GM19193 (cell line): Measurements from ENCODE around the gene GTPBP6.

ENCODE experiments used
- POLR2A ChIP-seq: IDR thresholded peaks from 4 replicates; pipeline ENCODE4 v1.6.1; 2011; ENCODE audit not compliant: insufficient read depth, insufficient read length; ENCODE audit errors: extremely low read depth

The GTPBP6 gene

DNA sequence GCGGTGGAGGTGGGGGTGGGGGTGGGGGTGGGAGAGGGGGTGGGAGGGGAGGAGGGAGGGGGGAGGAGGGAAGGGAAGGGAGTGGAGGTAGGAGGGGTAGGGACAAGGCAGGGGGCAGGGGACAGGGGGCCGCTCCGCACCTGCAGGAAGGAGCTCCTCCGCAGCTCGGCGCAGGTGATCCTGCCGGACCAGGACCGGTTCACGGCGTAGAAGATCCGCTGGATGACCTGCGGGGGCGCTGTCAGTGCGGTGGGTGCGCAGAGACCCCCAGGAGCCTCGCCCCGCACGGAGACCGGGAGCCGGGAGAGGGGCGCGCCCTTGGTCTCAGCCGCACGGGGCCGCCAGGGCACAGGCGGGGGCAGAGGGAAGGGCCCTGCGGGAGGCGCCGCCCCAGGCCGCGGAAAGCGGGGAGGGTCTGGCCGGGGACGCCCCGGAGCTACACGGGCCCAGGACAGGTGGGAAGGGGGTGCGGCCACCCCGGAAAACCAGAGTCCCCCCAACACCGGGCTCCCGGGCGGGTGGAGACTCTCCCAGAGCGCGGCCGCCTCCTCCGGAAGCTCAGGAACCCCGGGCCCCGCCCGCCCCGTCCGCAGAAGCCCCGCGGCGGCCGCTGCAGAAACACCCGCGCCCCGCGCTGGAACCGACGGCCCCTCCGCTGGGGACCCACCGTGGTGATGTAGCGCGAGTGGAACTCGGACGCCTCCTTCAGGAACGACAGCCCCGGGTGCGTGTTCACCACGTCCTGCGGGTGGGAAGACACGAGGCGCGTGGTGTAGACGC lies 27.6 kb upstream of the GTPBP6 start:
- no peak for TF ChIP-seq POLR2A

DNA sequence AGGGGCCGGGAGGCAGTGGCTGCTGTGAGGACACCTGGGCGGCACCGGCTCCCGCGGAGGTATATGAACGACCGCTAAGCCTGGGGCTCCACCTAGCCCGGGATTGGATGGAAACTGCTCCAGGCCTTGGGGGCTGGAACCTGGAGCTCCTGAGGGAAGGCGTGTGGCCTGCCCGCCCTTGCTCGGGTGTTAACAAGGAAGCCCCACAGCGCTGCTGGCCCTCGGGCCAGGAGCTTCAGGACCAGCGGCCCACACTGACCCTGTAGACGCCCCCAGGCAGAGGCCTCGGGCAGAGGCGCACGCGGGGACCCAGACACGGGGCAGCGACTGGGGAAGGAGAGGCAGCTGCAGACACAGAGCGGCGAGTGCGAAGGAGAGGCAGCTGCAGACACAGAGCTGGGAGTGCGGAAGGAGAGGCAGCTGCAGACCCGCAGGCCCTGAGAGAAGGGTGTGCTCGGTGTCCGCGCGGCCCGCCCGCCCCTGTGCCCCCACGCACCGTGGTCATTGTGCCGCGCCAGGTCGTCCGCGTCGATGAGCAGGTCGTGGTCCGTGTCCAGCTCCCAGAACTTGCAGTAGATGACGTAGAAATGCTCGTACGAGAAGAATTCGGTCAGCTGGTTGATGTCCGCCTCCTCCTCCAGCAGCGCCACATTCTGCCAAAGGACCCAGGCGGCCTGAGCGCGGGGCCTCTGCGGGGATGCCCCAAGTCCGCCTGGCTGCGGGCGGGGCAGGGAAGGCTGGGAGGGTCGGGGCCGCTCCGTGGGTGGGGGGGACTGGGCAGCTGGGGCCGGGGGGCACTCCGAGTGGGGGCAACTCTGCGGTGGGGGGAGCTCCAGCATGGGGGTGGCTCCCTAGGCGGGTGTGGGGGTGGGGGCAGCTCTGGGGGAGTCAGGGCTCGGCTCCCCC lies 26.7 kb upstream of the GTPBP6 start:
- no peak for TF ChIP-seq POLR2A

DNA sequence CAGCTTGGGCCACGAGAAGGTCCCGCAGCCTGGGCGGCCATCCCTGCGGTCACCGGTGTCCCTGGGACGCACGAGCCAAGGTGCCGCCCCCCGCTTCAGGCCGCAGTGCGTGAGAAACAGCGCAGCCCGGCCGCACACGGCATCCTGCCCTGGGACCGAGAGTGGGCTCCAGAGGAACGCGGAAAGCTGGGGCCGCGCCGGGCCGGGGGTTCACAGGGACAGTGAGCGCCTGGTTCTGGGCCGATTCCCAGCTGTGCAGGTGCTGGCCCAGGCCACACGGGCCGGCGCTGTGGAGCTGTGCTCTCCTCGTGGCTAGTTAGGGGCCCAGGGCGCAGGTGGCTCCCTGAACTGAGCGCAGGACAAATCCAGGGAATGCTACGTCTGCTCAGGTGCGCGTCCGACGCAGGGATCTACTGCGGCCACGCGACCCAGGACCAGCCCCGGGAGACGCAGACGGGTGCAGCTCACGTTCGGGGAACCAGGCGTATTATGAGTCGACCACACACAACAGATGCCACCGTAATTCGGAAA lies 25.8 kb upstream of the GTPBP6 start:
- no peak for TF ChIP-seq POLR2A

DNA sequence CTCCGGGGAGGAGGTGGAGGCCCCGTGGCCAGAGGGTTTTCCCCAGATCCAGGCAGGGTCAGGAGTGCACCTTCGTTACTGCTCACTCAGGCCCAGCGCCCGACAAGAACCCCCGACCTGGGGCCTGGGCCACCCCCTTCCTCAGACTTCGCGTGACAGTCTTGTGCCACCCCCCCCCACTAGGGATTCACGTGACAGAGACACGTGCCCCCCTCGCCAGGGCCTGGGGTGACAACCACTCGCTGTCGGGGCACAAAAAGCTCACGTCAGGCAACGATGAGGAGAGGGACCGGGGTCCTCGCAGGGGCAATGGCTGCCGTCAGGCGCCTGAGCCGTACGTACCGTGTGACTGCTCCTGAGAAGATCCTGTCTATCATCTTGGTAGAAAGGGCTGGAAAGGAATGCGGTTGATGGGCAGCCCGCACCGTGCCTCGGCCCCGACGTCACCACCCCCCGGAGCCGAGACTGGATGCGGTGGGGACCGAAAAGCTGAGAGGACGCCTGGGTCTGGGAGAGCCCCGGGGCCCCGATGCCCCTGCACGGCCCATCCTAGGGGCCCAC lies 23.0 kb upstream of the GTPBP6 start:
- TF ChIP-seq POLR2A, result no peak

DNA sequence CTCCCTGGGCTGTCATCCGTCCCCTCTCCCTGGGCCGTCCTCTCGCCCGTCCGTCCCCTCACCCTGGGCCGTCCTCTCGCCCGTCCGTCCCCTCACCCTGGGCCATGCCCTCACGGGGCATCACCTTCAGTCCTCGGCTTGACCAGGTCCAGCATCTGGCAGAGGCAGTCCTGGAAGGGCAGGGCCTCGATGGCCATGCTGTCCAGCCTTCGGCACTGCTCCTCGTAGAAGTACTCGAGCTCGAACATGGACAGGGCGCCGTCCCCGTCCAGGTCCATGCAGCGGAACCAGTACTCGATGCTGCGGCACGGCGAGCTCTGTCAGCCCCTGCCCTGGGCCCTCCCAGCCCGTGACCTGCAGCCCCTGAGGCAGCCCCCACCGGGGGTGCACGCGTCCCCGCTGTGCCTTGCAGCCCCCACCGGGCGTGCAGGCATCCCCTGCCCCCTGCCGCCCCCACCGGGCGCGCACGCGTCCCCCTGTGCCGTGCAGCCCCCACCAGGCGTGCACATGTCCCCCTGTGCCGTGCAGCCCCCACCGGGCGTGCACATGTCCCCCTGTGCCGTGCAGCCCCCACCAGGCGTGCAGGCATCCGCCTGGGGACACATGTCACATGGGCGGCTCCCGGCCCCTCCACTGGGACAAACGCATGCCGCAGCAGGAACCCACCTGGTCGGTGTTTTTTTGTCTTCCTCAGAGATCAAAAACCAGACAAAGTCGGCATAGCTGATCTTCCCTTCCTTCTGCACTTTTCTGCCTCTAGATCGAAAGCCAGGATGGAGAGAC lies 22.2 kb upstream of the GTPBP6 start:
- no peak for TF ChIP-seq POLR2A

DNA sequence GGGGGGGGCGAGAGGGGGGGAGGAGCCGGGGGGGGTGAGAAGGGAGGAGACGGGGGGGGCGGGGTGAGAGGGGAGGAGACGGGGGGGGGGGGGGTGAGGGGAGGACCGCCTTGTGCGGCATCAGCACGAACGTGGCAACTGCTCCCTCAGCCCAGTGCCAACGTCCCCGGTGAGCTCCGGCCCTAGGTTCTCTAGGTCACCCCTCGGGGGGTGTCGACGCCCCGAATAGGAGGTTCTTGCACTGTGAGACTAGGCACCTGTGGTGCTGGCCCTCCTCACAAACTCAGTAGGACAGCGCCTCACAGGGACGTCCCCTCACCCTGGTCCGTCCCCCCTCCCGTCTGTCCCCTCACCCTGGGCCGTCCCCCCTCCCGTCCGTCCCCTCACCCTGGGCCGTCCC lies 21.5 kb upstream of the GTPBP6 start:
- TF ChIP-seq POLR2A, result no peak

DNA sequence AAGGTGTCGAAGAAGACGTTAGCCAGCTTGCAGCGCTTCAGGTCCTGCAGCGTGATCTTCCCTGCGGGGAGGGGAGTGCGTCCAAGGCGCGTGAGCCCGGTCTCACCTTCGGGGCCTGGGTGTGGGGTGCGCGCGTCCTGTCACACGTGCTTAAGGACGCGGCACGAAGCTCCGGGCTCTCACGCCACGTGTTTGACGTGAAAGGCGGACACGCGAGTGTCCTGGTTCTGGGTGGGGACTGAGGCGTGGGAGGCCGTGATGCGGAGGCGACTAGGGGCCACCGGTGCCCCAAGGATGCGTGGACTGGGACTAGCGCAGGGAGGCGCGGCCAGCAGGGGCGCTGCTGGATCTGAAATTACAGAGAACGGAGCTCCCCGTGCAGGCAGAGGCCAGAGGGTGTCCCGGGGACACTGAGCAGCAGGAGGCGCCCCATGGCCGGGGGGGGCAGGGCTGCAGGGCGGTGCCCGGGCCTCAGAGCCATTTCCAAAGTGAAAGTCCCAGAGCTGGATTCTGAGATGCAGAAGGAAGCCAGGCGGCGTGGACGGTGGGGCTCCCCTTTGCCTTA lies 20.3 kb upstream of the GTPBP6 start:
- no peak for TF ChIP-seq POLR2A

DNA sequence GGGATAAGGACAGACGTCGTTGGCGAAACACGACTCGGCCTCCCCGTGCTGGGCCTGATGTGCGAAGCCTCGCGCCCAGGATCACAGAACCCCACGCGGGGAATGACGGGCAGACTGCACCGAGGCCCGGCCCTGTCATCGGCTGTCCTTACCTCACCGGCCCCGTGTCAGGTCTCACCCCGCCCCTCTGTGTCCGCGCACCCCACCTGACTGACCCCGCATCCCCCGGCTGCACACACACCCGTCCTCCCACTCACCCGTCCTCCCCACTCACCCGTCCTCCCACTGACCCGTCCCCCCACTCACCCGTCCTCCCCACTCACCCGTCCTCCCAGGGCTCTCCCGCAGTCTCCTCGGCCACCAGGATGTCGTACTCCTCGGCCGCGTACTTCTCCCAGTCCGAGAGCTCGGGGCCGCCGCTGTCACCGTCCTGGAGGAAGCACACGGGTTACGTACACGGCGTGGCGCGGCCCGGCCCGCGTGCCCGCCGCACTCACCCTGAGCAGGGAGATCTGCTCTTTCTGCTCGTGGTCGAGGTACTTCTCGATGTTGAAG lies 19.8 kb upstream of the GTPBP6 start:
- no peak for TF ChIP-seq POLR2A

DNA sequence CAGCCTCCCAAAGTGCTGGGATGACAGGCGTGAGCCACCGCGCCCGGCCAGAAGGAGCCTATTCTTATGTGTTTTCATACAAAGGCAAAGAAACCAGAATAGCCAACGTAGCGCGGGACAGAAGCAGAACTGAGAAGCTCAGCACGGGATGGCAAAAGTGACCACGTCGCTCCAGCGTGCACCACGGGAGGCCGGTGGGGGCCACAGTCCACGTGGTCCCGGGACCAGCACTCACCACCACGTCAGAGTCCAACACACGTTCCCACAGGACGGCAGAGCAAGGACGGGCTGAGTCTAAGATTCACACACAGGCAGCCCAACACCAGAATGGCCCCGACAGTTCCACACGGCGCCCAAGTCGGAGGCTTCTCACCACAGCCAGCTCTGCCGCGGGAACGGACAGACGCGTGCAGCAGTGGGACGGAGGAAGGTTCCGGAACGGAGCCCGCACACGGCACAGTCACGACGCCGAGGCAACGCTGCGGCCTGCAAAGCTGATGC lies 18.8 kb upstream of the GTPBP6 start:
- no peak for TF ChIP-seq POLR2A

DNA sequence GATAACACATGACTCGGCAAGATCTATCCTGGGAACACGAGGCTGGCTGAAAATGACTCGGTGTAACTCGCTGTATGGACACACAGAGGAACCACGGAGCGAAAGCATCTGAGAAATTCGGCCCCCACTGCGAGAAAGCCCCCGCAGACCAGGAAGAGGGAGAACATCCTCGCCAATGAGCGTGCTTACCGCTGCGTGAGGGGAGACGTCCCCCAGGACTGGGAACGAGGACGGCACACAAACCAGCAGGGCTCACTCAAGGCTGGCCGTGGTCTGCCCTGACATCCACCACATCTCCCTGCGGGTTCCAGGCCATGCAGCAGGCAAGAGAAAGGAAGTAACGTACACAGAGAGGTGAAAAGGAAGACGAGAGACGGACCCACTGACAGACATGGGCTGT lies 17.6 kb upstream of the GTPBP6 start:
- no peak for TF ChIP-seq POLR2A

DNA sequence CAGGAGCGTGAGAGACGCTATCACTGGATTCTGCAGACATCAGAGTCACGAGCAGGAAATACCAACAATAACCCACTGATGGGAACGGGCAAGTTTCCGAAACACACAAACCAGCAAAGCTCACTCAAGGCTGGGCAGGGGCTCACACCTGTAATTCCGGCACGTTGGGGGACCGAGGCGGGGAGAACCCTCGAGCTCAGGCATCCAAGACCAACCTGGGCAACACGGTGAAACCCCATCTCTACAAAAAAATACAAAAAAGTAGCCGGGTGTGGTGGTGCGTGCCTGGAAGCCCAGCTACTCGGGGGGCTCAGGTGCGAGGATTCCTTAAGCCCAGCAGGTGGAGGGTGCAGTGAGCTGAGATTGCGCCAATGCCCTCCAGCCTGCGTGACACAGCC lies 17.2 kb upstream of the GTPBP6 start:
- no peak for TF ChIP-seq POLR2A

DNA sequence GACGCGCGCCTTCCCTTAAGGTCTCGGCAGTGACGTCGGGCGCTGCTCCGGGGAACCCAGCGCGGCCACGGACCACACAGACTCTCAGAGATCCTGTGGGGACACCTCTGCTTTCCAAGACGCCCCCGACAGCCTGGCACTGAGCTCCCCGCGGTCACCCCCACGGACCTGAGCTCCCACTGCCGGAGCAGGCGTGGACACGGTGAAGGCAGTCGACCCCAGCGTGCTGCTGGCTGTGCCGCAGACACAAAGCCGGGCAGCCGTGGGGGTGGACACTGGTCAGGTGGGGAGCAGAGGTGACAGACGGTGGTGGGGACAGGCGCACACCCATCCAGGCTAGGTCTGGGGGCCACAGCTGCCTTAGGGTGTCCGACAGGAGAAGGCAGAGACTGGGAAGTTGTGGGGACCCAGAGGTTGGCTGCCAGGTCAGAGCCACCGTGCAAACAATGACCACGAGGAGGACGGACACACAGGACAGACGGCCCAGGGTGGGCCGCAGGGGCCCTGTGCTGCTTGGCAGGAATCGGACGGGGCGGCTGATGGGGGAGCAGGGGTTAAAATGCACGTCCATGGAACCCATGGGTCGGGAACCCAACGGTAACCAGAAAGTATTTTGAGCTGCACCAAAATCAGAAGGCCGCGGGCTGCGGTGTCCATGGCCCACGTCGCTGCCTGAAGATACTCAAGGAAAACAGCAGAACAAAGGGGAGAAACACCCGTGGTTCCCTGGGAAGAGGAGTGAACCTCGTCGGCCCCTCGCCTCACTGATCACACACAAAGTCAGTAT lies 16.6 kb upstream of the GTPBP6 start:
- no peak for TF ChIP-seq POLR2A

DNA sequence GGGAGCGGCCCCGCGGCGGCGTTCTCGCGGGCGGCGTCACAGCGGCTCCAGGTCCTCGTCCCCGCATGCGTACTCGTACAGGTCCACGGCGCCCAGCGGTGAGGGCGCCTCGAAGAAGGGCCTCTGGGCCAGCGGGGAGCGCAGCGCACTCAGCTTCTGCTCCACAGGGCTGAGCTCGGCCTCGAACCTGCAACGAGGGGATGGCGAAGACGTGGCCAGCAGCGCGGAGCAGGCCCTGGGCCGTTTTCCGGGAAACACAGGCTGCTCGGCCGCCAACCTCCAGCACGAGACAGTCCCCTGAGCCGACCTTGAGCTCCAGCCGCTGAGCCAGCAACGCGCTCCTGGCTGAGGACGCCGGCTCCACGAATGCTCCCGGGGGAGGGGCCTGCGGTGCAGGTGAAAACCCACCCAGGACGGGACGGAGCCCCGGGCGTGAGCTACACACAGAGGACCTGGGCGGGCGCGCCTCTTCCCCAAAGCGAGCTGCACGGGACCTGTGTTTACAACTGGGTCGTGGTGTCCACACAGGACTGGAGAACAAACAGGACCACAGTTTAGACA lies 15.8 kb upstream of the GTPBP6 start:
- TF ChIP-seq POLR2A, result no peak
